ENCODE data around the gene ACTL7A. TPM values are rescaled to one million over a fixed set of nuclear protein-coding genes. Genes with fewer than 3 reads are reported as not detected.

The ACTL7A gene
- total RNA-seq, 4 donors from 2014 or later = not detected

DNA sequence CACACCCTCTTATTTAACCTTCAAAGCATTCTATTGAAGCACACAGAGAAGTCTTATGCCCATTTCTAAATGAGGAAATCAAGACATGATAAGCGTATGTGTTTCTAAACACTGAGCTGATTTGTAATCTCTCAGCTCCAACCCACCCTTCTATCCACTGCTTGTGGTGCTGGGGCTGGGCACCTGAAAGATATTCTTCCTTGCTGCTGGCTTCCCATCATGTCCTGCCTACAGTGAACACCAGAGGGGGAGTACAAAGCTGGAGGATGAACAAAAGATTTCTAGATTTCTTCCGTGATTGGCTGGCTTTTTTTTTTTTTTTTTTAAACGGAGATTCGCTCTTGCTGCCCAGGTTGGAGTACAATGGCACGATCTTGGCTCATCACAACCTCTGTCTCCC lies 14.4 kb downstream of the ACTL7A start:
- no peak for DNase-seq (ENCODE audit: low spot score in 2 of 2)
- Histone ChIP-seq H3K27ac (no peak overlapping the region), H3K27me3 (no peaks in the 10 kb centered on the region), H3K9me3 (peaks cover 0 to 1% (median 0%) of the 10 kb centered on the region in 4 donors), H3K4me1 (no peaks in the 10 kb centered on the region), H3K36me3 (peaks cover 0 to 100% (median 21%) of the 10 kb centered on the region in 3 donors), H3K4me3 (no peak overlapping the region)
- 92% methylated on average over 5 of the region's 5 CpGs for WGBS, 2 donors
- no peak for TF ChIP-seq EP300 (IDR thresholded peaks at IDR 0.05)
- no peak for TF ChIP-seq POLR2A (IDR thresholded peaks at IDR 0.05)
- TF ChIP-seq, protein P1, sequence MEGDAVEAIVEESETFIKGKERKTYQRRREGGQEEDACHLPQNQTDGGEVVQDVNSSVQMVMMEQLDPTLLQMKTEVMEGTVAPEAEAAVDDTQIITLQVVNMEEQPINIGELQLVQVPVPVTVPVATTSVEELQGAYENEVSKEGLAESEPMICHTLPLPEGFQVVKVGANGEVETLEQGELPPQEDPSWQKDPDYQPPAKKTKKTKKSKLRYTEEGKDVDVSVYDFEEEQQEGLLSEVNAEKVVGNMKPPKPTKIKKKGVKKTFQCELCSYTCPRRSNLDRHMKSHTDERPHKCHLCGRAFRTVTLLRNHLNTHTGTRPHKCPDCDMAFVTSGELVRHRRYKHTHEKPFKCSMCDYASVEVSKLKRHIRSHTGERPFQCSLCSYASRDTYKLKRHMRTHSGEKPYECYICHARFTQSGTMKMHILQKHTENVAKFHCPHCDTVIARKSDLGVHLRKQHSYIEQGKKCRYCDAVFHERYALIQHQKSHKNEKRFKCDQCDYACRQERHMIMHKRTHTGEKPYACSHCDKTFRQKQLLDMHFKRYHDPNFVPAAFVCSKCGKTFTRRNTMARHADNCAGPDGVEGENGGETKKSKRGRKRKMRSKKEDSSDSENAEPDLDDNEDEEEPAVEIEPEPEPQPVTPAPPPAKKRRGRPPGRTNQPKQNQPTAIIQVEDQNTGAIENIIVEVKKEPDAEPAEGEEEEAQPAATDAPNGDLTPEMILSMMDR (IDR thresholded peaks at IDR 0.05) = no peak

- Histone ChIP-seq H3K4me1 (no peaks in the 10 kb centered on the region), H3K4me3 (no peak overlapping the region), H3K9me3 (no peaks in the 10 kb centered on the region), H3K27me3 (no peaks in the 10 kb centered on the region), H3K27ac (no peak overlapping the region), H3K36me3 (peaks cover 0 to 99% (median 20%) of the 10 kb centered on the region in 3 donors)
- 77 to 89% methylated on average over 2 of the region's 2 CpGs for WGBS, 2 donors
- TF ChIP-seq EP300 (IDR thresholded peaks at IDR 0.05) (no peak), POLR2A (IDR thresholded peaks at IDR 0.05) (no peak)
- TF ChIP-seq, protein P1 (IDR thresholded peaks at IDR 0.05) = no peak
- no peak for DNase-seq (ENCODE audit: low spot score in 2 of 2)
These were observed 15.5 kb downstream of the ACTL7A start for GRCh38 chr9:108877524-108877923.

- Histone ChIP-seq H3K9me3 (no peaks in the 10 kb centered on the region), H3K27me3 (no peaks in the 10 kb centered on the region), H3K4me1 (peaks cover 0 to 3% (median 0%) of the 10 kb centered on the region in 4 donors), H3K4me3 (no peak overlapping the region), H3K36me3 (peaks cover 0 to 84% (median 15%) of the 10 kb centered on the region in 3 donors), H3K27ac (no peak overlapping the region)
- no peak for DNase-seq (ENCODE audit: low spot score in 2 of 2)
- WGBS, 2 donors = 82 to 86% methylated on average over 3 of the region's 3 CpGs
- TF ChIP-seq POLR2A (IDR thresholded peaks at IDR 0.05) (no peak), EP300 (IDR thresholded peaks at IDR 0.05) (no peak)
- TF ChIP-seq, protein P1 (IDR thresholded peaks at IDR 0.05) = no peak
These were observed 18.8 kb downstream of the ACTL7A start for GRCh38 chr9:108880738-108881316.

GRCh38 chr9:108882052-108882888 lies 20.2 kb downstream of the ACTL7A start:
- H3K27me3 ChIP-seq = no peaks in the 10 kb centered on the region
- no peak overlapping the region for H3K4me3 ChIP-seq
- TF ChIP-seq, protein P1 (IDR thresholded peaks at IDR 0.05) = no peak
- no peak for TF ChIP-seq EP300 (IDR thresholded peaks at IDR 0.05)
- no peak for TF ChIP-seq POLR2A (IDR thresholded peaks at IDR 0.05)
- 93 to 98% methylated on average over 6 of the region's 6 CpGs for WGBS, 2 donors
- H3K4me1 ChIP-seq = peaks cover 0 to 5% (median 0%) of the 10 kb centered on the region in 4 donors
- no peak for DNase-seq (ENCODE audit: low spot score in 2 of 2)
- no peak overlapping the region for H3K27ac ChIP-seq
- H3K9me3 ChIP-seq = no peaks in the 10 kb centered on the region
- H3K36me3 ChIP-seq = peaks cover 0 to 84% (median 15%) of the 10 kb centered on the region in 3 donors

DNA sequence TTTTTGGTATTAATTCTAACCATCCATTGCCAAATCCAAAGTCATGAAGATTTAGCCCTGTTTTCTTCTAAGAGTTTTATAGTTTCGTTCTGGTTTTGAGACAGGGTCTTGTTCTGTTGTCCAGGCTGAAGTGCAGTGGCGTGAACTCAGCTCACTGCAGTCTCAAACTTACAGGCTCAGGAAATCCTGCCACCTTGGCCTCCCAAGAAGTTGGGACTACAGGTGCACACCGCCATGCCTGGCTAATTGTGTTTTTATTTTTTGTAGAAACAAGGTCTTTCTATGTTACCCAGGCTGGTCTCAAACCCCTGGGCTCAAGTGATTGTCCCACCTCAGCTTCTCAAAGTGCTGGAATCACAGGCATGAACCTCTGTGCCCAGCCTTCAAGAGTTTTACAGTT lies 21.0 kb downstream of the ACTL7A start:
- Histone ChIP-seq H3K36me3 (peaks cover 0 to 84% (median 9%) of the 10 kb centered on the region in 3 donors), H3K27me3 (no peaks in the 10 kb centered on the region), H3K4me3 (no peak overlapping the region), H3K4me1 (peaks cover 0 to 5% (median 0%) of the 10 kb centered on the region in 4 donors), H3K9me3 (no peaks in the 10 kb centered on the region), H3K27ac (no peak overlapping the region)
- TF ChIP-seq EP300 (IDR thresholded peaks at IDR 0.05) (no peak), POLR2A (IDR thresholded peaks at IDR 0.05) (no peak)
- TF ChIP-seq, protein P1 (IDR thresholded peaks at IDR 0.05) = no peak
- DNase-seq (ENCODE audit: low spot score in 2 of 2) = no peak
- WGBS, 2 donors = 98 to 99% methylated on average over 3 of the region's 3 CpGs

Measured in tibial nerve (tissue), 4 donors.